Kidney (tissue), 14 donors: ENCODE data around the gene SLC4A8. TPM values are rescaled to one million over a fixed set of nuclear protein-coding genes. Genes with fewer than 3 reads are reported as not detected.

Source experiments
- DNase-seq, 5 donors: peaks; one replicate each; pipeline ENCODE4 v3.0.0-alpha.2; 2013 to 2020
- FAIRE-seq: peaks from 2 replicates; lab custom pipeline; 2012; peaks lifted over from hg19 to GRCh38; lab: Jason Lieb, UNC
- H3K27ac ChIP-seq, 2 donors: one replicate each; pipeline ENCODE4 v1.7.0; 2013; ENCODE audit warnings: low read depth in 2 of 2, low read length in 2 of 2, inconsistent platforms in 1 of 2
- H3K27me3 ChIP-seq: one replicate; pipeline ENCODE4 v1.7.1; 2013; ENCODE audit warnings: low read length, inconsistent platforms; ENCODE audit not compliant: control insufficient read depth, insufficient read depth
- H3K36me3 ChIP-seq, 3 donors: one replicate each; pipeline versions ENCODE4 v1.7.0 to v1.7.1; 2013; ENCODE audit warnings: low read length in 3 of 3, control low read depth in 1 of 3, inconsistent platforms in 1 of 3; ENCODE audit not compliant: insufficient read depth in 3 of 3, control insufficient read depth in 2 of 3
- H3K4me1 ChIP-seq, 3 donors: one replicate each; pipeline versions ENCODE4 v1.7.0 to v1.7.1; 2013; ENCODE audit warnings: low read length in 3 of 3, inconsistent platforms in 1 of 3, low read depth in 1 of 3; ENCODE audit not compliant: control insufficient read depth in 2 of 3, insufficient read depth in 2 of 3
- H3K4me3 ChIP-seq, 3 donors: one replicate each; pipeline versions ENCODE4 v1.7.0 to v1.8.1; 2013; ENCODE audit warnings: low read length in 3 of 3, control low read depth in 1 of 3, inconsistent platforms in 1 of 3
- H3K9ac ChIP-seq, 3 donors: one replicate each; pipeline versions ENCODE4 v1.7.0 to v1.7.1; 2013; ENCODE audit warnings: low read length in 3 of 3, control low read depth in 1 of 3, inconsistent platforms in 1 of 3
- H3K9me3 ChIP-seq, 3 donors: one replicate each; pipeline versions ENCODE4 v1.7.0 to v1.7.1; 2013; ENCODE audit warnings: low read length in 3 of 3, control low read depth in 1 of 3, inconsistent platforms in 1 of 3; ENCODE audit not compliant: control insufficient read depth in 2 of 3, insufficient read depth in 1 of 3
- intact Hi-C: fragments of 100-400 bp; cut with DNase I; formaldehyde crosslinking; loops from one replicate; pipeline ENCODE4 v1.11.1; 2022
- polyA plus RNA-seq: library from polyadenylated mRNA; stranded (reverse); fragments of 350-450 nt; fragmentation: Illumina TruSeq; extraction: RNeasy Lipid Tissue Mini Kit (QIAGEN cat#74804); gene quantifications from one replicate; pipeline ENCODE4 v1.2.3, GENCODE V29; 2014; ENCODE audit warnings: low read depth, low replicate concordance; ENCODE audit not compliant: insufficient read depth
- total RNA-seq: library from RNA; stranded (reverse); fragmentation: NEBNext Ultra II Directional; extraction: Animal tissue kit (Norgen Biotek cat#: 25700); gene quantifications from one replicate; pipeline ENCODE4 v1.2.1, GENCODE V29; 2021
- TF ChIP-seq, protein P1 (sequence below): IDR thresholded peaks from 3 replicates; pipeline ENCODE4 v1.5.1; 2012; ENCODE audit warnings: mild to moderate bottlenecking, moderate library complexity, borderline replicate concordance; ENCODE audit not compliant: insufficient read depth; ENCODE audit errors: extremely low read depth
- donor health status: control.
- donor health status: control.
- donor health status: control.
- donor health status: control.
- donor health status: control.
- donor health status: DM: yes; HTN: yes; CAD: no.
- donor health status: Normal renal cell carcinoma (clear cell type).

The SLC4A8 gene
- total and polyA plus RNA-seq, 2 donors from 2014 or later, result 2.4 to 3.4 TPM

DNA sequence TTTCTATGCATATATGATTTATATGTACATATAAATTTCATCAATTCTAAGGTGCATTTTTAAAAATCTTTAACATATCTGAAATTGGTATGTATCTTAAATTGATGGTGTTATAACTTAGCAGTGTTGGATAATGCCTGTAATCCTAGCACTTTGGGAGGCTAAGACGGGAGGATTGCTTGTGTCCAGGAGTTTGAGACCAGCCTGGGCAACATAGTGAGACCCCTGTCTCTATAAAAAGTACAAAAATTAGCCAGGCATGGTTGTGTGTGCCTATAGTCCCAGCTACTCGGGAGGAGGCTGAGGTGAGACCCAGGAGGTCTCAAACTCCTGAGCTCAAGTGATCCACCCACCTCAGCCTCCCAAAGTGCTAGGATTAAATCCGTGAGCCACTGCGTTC, 27.0 kb upstream of the SLC4A8 start:
- no peaks in the 10 kb centered on the region for H3K27me3 ChIP-seq
- H3K36me3 ChIP-seq, result no peaks in the 10 kb centered on the region
- H3K4me3 ChIP-seq, result no peak overlapping the region
- H3K9me3 ChIP-seq, result no peaks in the 10 kb centered on the region
- H3K27ac ChIP-seq, result no peak overlapping the region
- FAIRE-seq (no peak), DNase-seq (no peak)
- H3K9ac ChIP-seq, result no peak overlapping the region
- TF ChIP-seq, protein P1, sequence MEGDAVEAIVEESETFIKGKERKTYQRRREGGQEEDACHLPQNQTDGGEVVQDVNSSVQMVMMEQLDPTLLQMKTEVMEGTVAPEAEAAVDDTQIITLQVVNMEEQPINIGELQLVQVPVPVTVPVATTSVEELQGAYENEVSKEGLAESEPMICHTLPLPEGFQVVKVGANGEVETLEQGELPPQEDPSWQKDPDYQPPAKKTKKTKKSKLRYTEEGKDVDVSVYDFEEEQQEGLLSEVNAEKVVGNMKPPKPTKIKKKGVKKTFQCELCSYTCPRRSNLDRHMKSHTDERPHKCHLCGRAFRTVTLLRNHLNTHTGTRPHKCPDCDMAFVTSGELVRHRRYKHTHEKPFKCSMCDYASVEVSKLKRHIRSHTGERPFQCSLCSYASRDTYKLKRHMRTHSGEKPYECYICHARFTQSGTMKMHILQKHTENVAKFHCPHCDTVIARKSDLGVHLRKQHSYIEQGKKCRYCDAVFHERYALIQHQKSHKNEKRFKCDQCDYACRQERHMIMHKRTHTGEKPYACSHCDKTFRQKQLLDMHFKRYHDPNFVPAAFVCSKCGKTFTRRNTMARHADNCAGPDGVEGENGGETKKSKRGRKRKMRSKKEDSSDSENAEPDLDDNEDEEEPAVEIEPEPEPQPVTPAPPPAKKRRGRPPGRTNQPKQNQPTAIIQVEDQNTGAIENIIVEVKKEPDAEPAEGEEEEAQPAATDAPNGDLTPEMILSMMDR, result no peak
- H3K4me1 ChIP-seq, result no peaks in the 10 kb centered on the region
- intact Hi-C loops, result no loop called here

- TF ChIP-seq, protein P1, result no peak
- Histone ChIP-seq H3K4me3 (no peak overlapping the region), H3K27me3 (no peaks in the 10 kb centered on the region), H3K4me1 (no peaks in the 10 kb centered on the region), H3K9me3 (no peaks in the 10 kb centered on the region), H3K36me3 (no peaks in the 10 kb centered on the region), H3K9ac (no peak overlapping the region), H3K27ac (no peak overlapping the region)
- no peak for DNase-seq
- intact Hi-C loops, result no loop called here
- no peak for FAIRE-seq
Observed at GRCh38 chr12:51399891-51400290, 24.7 kb upstream of the SLC4A8 start.

- no peaks in the 10 kb centered on the region for H3K9me3 ChIP-seq
- TF ChIP-seq, protein P1, result no peak
- no peak overlapping the region for H3K9ac ChIP-seq
- no peaks in the 10 kb centered on the region for H3K27me3 ChIP-seq
- intact Hi-C loops, result no loop called here
- no peak overlapping the region for H3K4me3 ChIP-seq
- DNase-seq (no peak), FAIRE-seq (no peak)
- no peaks in the 10 kb centered on the region for H3K36me3 ChIP-seq
- no peaks in the 10 kb centered on the region for H3K4me1 ChIP-seq
- no peak overlapping the region for H3K27ac ChIP-seq
Observed at GRCh38 chr12:51401020-51401419, 23.6 kb upstream of the SLC4A8 start.

- intact Hi-C loops, result no loop called here
- H3K9me3 ChIP-seq, result no peaks in the 10 kb centered on the region
- FAIRE-seq, result no peak
- H3K4me3 ChIP-seq, result no peak overlapping the region
- no peaks in the 10 kb centered on the region for H3K36me3 ChIP-seq
- TF ChIP-seq, protein P1, result no peak
- no peak for DNase-seq
- H3K4me1 ChIP-seq, result no peaks in the 10 kb centered on the region
- no peak overlapping the region for H3K9ac ChIP-seq
- H3K27me3 ChIP-seq, result no peaks in the 10 kb centered on the region
- H3K27ac ChIP-seq, result no peak overlapping the region
Observed at GRCh38 chr12:51401486-51401885, 23.1 kb upstream of the SLC4A8 start.
